HEK293 (cell line): Measurements from ENCODE around the gene SPDYE2B.
"Not testable (repeated sequence)": the region's sequence is repeated elsewhere in the genome, so short reads cannot be mapped to it uniquely, and the experiment has no call there.

Experiments
- CTCF ChIA-PET: fragments of 350-600 bp; formaldehyde crosslinking; extraction: SDS; loops from one replicate; lab custom pipeline; 2021; ENCODE audit warnings: antibody characterized with exemption; lab: Yijun Ruan, JAX
- POLR2A ChIA-PET: fragments of 300-600 bp; formaldehyde crosslinking; extraction: SDS; loops from one replicate; lab custom pipeline; 2020; ENCODE audit warnings: antibody characterized with exemption, inconsistent platforms; lab: Yijun Ruan, JAX
- H3K27ac ChIP-seq: fragments of 200-500 bp; sonication (Bioruptor generic); 2 replicates; pipeline ENCODE4 v1.5.1; 2014; ENCODE audit warnings: low read depth, low read length, control low read depth, inconsistent platforms; ENCODE audit errors: extremely low read depth
- H3K36me3 ChIP-seq, 2 experiments: fragments of 200-500 bp in 1 of 2; sonication (Bioruptor generic) in 1 of 2; 1 replicate in 1 of 2; 2 replicates in 1 of 2; pipeline ENCODE4 v1.5.1; 2014 to 2017; ENCODE audit warnings: inconsistent platforms in 2 of 2, low read length in 2 of 2; ENCODE audit not compliant: control insufficient read depth in 2 of 2, insufficient read depth in 1 of 2
- H3K4me1 ChIP-seq: fragments of 200-500 bp; sonication (Bioruptor generic); 2 replicates; pipeline ENCODE4 v1.5.1; 2014; ENCODE audit warnings: mild to moderate bottlenecking, low read length, inconsistent platforms; ENCODE audit not compliant: control insufficient read depth, insufficient read depth
- H3K4me3 ChIP-seq: 2 replicates; pipeline ENCODE4 v1.5.1; 2011; ENCODE audit warnings: low read depth, mild to moderate bottlenecking, control low read depth, low read length, moderate library complexity
- H3K9me3 ChIP-seq: fragments of 200-500 bp; sonication (Bioruptor generic); 2 replicates; pipeline ENCODE4 v1.5.1; 2014; ENCODE audit warnings: low read depth, low read length, inconsistent platforms; ENCODE audit not compliant: control insufficient read depth, insufficient read depth
- ATF2 ChIP-seq: fragments of 450-650 bp; formaldehyde crosslinking; IDR thresholded peaks from 2 replicates; pipeline ENCODE4 v1.5.1; 2016; ENCODE audit warnings: missing biosample characterization, missing genetic modification characterization, low read depth
- FEZF1 ChIP-seq: fragments of 450-650 bp; formaldehyde crosslinking; IDR thresholded peaks from 2 replicates; pipeline ENCODE4 v1.5.1; 2016; ENCODE audit warnings: missing biosample characterization, missing genetic modification characterization
- PRDM4 ChIP-seq: fragments of 450-650 bp; formaldehyde crosslinking; IDR thresholded peaks from 2 replicates; pipeline ENCODE4 v1.5.1; 2017; ENCODE audit warnings: missing biosample characterization, missing genetic modification characterization
- ZBTB17 ChIP-seq: fragments of 450-650 bp; formaldehyde crosslinking; IDR thresholded peaks from 2 replicates; pipeline ENCODE4 v1.5.1; 2016; ENCODE audit warnings: missing biosample characterization, missing genetic modification characterization
- ZBTB21 ChIP-seq: fragments of 450-650 bp; formaldehyde crosslinking; IDR thresholded peaks from 2 replicates; pipeline ENCODE4 v1.5.1; 2017; ENCODE audit warnings: missing biosample characterization, missing genetic modification characterization
- ZBTB44 ChIP-seq: fragments of 450-650 bp; IDR thresholded peaks from 2 replicates; pipeline ENCODE4 v1.5.1; 2018; ENCODE audit warnings: missing biosample characterization, mild to moderate bottlenecking, missing genetic modification characterization
- ZNF335 ChIP-seq: fragments of 450-650 bp; formaldehyde crosslinking; conservative IDR thresholded peaks from 2 replicates; pipeline ENCODE4 v1.5.1; 2016; ENCODE audit warnings: missing biosample characterization, missing genetic modification characterization
- ZNF600 ChIP-seq: fragments of 450-650 bp; formaldehyde crosslinking; IDR thresholded peaks from 2 replicates; pipeline ENCODE4 v1.5.1; 2016; ENCODE audit warnings: missing biosample characterization, missing genetic modification characterization
- ZNF629 ChIP-seq: fragments of 450-650 bp; formaldehyde crosslinking; IDR thresholded peaks from 2 replicates; pipeline ENCODE4 v1.5.1; 2017; ENCODE audit warnings: missing biosample characterization, missing genetic modification characterization
- ZNF843 ChIP-seq: fragments of 450-650 bp; formaldehyde crosslinking; IDR thresholded peaks from 2 replicates; pipeline ENCODE4 v1.5.1; 2016; ENCODE audit warnings: missing biosample characterization, missing genetic modification characterization

Gene SPDYE2B

GRCh38 chr7:102697642-102698512, 47.8 kb downstream of the SPDYE2B start:
- peak; percentile 66 for TF ChIP-seq PRDM4 (tag by site-specific recombination)
- peak; percentile 82 for TF ChIP-seq ZBTB21 (tag by site-specific recombination)
- peak; percentile 90 for TF ChIP-seq ZNF335 (tag by site-specific recombination)
- TF ChIP-seq ZNF600 (tag by site-specific recombination), result peak; percentile 40; the same call in 1 of the 2 replicates
- TF ChIP-seq ZBTB44 (tag by site-specific recombination), result peak; percentile 90; the same call in 1 of the 2 replicates
- TF ChIP-seq FEZF1 (tag by site-specific recombination), result peak; percentile 34; the same call in 1 of the 2 replicates
- peak; percentile 60 for TF ChIP-seq ATF2 (tag by site-specific recombination)
- TF ChIP-seq ZNF629 (tag by site-specific recombination), result peak; percentile 92
- peak; percentile 20; the same call in 1 of the 2 replicates for TF ChIP-seq ZNF843 (tag by site-specific recombination)
- 0 out of 2 replicates have a peak, but pooled peaks have one; percentile 18 for TF ChIP-seq ZBTB17 (tag by site-specific recombination)
- H3K36me3 ChIP-seq, H3K4me1 ChIP-seq, H3K4me3 ChIP-seq, CTCF ChIA-PET, H3K9me3 ChIP-seq, POLR2A ChIA-PET, H3K27ac ChIP-seq: not testable (repeated sequence)

GRCh38 chr7:102698962-102699750, 49.0 kb downstream of the SPDYE2B start:
- H3K36me3 ChIP-seq, H3K9me3 ChIP-seq, POLR2A ChIA-PET, CTCF ChIA-PET, H3K4me3 ChIP-seq, H3K4me1 ChIP-seq, H3K27ac ChIP-seq: not testable (repeated sequence)
- TF ChIP-seq ZNF629 (tag by site-specific recombination), result peak; percentile 63
- 0 out of 2 replicates have a peak, but pooled peaks have one; percentile 30 for TF ChIP-seq ZBTB21 (tag by site-specific recombination)
